HEK293 (cell line): ENCODE data around the gene ZFP1.

Experiments used
- EGR2 ChIP-seq: fragments of 450-650 bp; formaldehyde crosslinking; IDR thresholded peaks from 2 replicates; pipeline ENCODE4 v1.5.1; 2016; ENCODE audit warnings: low read depth, missing biosample characterization, missing genetic modification characterization
- HOXA7 ChIP-seq: sonication (generic); formaldehyde crosslinking; IDR thresholded peaks from 2 replicates; pipeline ENCODE4 v1.8.1; 2022; ENCODE audit warnings: missing genetic modification reagents, borderline replicate concordance
- IKZF3 ChIP-seq: fragments of 450-650 bp; IDR thresholded peaks from 2 replicates; pipeline ENCODE4 v1.5.0; 2018; ENCODE audit warnings: missing biosample characterization, mild to moderate bottlenecking, missing genetic modification characterization, moderate library complexity
- KLF1 ChIP-seq: fragments of 450-650 bp; formaldehyde crosslinking; IDR thresholded peaks from 2 replicates; pipeline ENCODE4 v1.5.1; 2016; ENCODE audit warnings: missing biosample characterization, missing genetic modification characterization
- KLF7 ChIP-seq: fragments of 450-650 bp; formaldehyde crosslinking; IDR thresholded peaks from 2 replicates; pipeline ENCODE4 v1.5.1; 2016; ENCODE audit warnings: missing biosample characterization, missing genetic modification characterization, borderline replicate concordance
- ZBTB17 ChIP-seq: fragments of 450-650 bp; formaldehyde crosslinking; IDR thresholded peaks from 2 replicates; pipeline ENCODE4 v1.5.1; 2016; ENCODE audit warnings: missing biosample characterization, missing genetic modification characterization
- ZFP37 ChIP-seq: fragments of 450-650 bp; formaldehyde crosslinking; IDR thresholded peaks from 2 replicates; pipeline ENCODE4 v1.5.1; 2016; ENCODE audit warnings: missing biosample characterization, missing genetic modification characterization
- ZNF138 ChIP-seq: fragments of 450-650 bp; formaldehyde crosslinking; IDR thresholded peaks from 2 replicates; pipeline ENCODE4 v1.5.1; 2016; ENCODE audit warnings: missing biosample characterization, missing genetic modification characterization, borderline replicate concordance
- ZNF16 ChIP-seq: fragments of 450-650 bp; formaldehyde crosslinking; IDR thresholded peaks from 2 replicates; pipeline ENCODE4 v1.5.1; 2016; ENCODE audit warnings: low read depth, missing biosample characterization, missing genetic modification characterization
- ZNF248 ChIP-seq: fragments of 450-650 bp; formaldehyde crosslinking; IDR thresholded peaks from 2 replicates; pipeline ENCODE4 v1.5.1; 2017; ENCODE audit warnings: missing biosample characterization, missing genetic modification characterization
- ZNF292 ChIP-seq: fragments of 450-650 bp; formaldehyde crosslinking; IDR thresholded peaks from 2 replicates; pipeline ENCODE4 v1.5.1; 2016; ENCODE audit warnings: low read depth, missing biosample characterization, missing genetic modification characterization, borderline replicate concordance
- ZNF324 ChIP-seq: fragments of 450-650 bp; formaldehyde crosslinking; IDR thresholded peaks from 2 replicates; pipeline ENCODE4 v1.5.1; 2016; ENCODE audit warnings: missing biosample characterization, missing genetic modification characterization
- ZNF341 ChIP-seq: fragments of 450-650 bp; formaldehyde crosslinking; IDR thresholded peaks from 2 replicates; pipeline ENCODE4; 2016; ENCODE audit warnings: low read depth, missing biosample characterization, missing genetic modification characterization
- ZNF37A ChIP-seq: fragments of 450-650 bp; IDR thresholded peaks from 2 replicates; pipeline ENCODE4 v1.5.1; 2018; ENCODE audit warnings: missing biosample characterization, missing genetic modification characterization
- ZNF394 ChIP-seq: fragments of 450-650 bp; formaldehyde crosslinking; IDR thresholded peaks from 2 replicates; pipeline ENCODE4 v1.5.1; 2016; ENCODE audit warnings: missing biosample characterization, missing genetic modification characterization, mild to moderate bottlenecking, moderate library complexity, borderline replicate concordance
- ZNF473 ChIP-seq: fragments of 450-650 bp; formaldehyde crosslinking; IDR thresholded peaks from 2 replicates; pipeline ENCODE4 v1.5.1; 2017; ENCODE audit warnings: missing biosample characterization, missing genetic modification characterization
- ZNF488 ChIP-seq: fragments of 450-650 bp; formaldehyde crosslinking; IDR thresholded peaks from 2 replicates; pipeline ENCODE4 v1.5.1; 2016; ENCODE audit warnings: missing biosample characterization, missing genetic modification characterization
- ZNF501 ChIP-seq: fragments of 450-650 bp; formaldehyde crosslinking; IDR thresholded peaks from 2 replicates; pipeline ENCODE4 v1.5.1; 2016; ENCODE audit warnings: missing biosample characterization, missing genetic modification characterization
- ZNF518A ChIP-seq: fragments of 450-650 bp; formaldehyde crosslinking; conservative IDR thresholded peaks from 2 replicates; pipeline ENCODE4 v1.5.1; 2016; ENCODE audit warnings: low read depth, missing biosample characterization, missing genetic modification characterization
- ZNF529 ChIP-seq: fragments of 450-650 bp; formaldehyde crosslinking; IDR thresholded peaks from 2 replicates; pipeline ENCODE4 v1.5.1; 2017; ENCODE audit warnings: missing genetic modification characterization, missing biosample characterization; ENCODE audit not compliant: insufficient replicate concordance
- ZNF530 ChIP-seq: fragments of 450-650 bp; formaldehyde crosslinking; IDR thresholded peaks from 2 replicates; pipeline ENCODE4 v1.5.1; 2016; ENCODE audit warnings: low read depth, missing biosample characterization, missing genetic modification characterization
- ZNF548 ChIP-seq: fragments of 450-650 bp; formaldehyde crosslinking; IDR thresholded peaks from 2 replicates; pipeline ENCODE4 v1.5.1; 2016; ENCODE audit warnings: missing biosample characterization, missing genetic modification characterization
- ZNF560 ChIP-seq: fragments of 450-650 bp; formaldehyde crosslinking; IDR thresholded peaks from 2 replicates; pipeline ENCODE4 v1.5.1; 2017; ENCODE audit warnings: missing biosample characterization, missing genetic modification characterization, borderline replicate concordance
- ZNF596 ChIP-seq: fragments of 450-650 bp; IDR thresholded peaks from 2 replicates; pipeline ENCODE4 v1.5.0; 2018; ENCODE audit warnings: missing biosample characterization, mild to moderate bottlenecking, missing genetic modification characterization, moderate library complexity
- ZNF624 ChIP-seq: fragments of 450-650 bp; formaldehyde crosslinking; IDR thresholded peaks from 2 replicates; pipeline ENCODE4 v1.5.1; 2017; ENCODE audit warnings: missing biosample characterization, missing genetic modification characterization
- ZNF664 ChIP-seq: fragments of 450-650 bp; formaldehyde crosslinking; IDR thresholded peaks from 2 replicates; pipeline ENCODE4 v1.5.1; 2016; ENCODE audit warnings: missing biosample characterization, missing genetic modification characterization
- ZNF677 ChIP-seq: fragments of 450-650 bp; IDR thresholded peaks from 2 replicates; pipeline ENCODE4 v1.5.0; 2018; ENCODE audit warnings: missing biosample characterization, mild to moderate bottlenecking, missing genetic modification characterization, moderate library complexity
- ZNF707 ChIP-seq: fragments of 450-650 bp; formaldehyde crosslinking; IDR thresholded peaks from 2 replicates; pipeline ENCODE4 v1.5.1; 2016; ENCODE audit warnings: missing biosample characterization, missing genetic modification characterization
- ZNF777 ChIP-seq: fragments of 450-650 bp; formaldehyde crosslinking; IDR thresholded peaks from 2 replicates; pipeline ENCODE4 v1.5.1; 2017; ENCODE audit warnings: missing biosample characterization, missing genetic modification characterization, borderline replicate concordance
- ZNF792 ChIP-seq: fragments of 450-650 bp; formaldehyde crosslinking; IDR thresholded peaks from 2 replicates; pipeline ENCODE4 v1.5.1; 2016; ENCODE audit warnings: missing biosample characterization, missing genetic modification characterization
- ZSCAN18 ChIP-seq: fragments of 450-650 bp; formaldehyde crosslinking; IDR thresholded peaks from 2 replicates; pipeline ENCODE4 v1.5.1; 2016; ENCODE audit warnings: missing biosample characterization, missing genetic modification characterization
- ZSCAN30 ChIP-seq: fragments of 450-650 bp; IDR thresholded peaks from 2 replicates; pipeline ENCODE4 v1.5.1; 2018; ENCODE audit warnings: missing biosample characterization, mild to moderate bottlenecking, missing genetic modification characterization, moderate library complexity

Gene ZFP1

GRCh38 chr16:75148311-75149195, at the start of gene ZFP1 (continued):
- no peak for TF ChIP-seq ZNF677 (tag by site-specific recombination)
- TF ChIP-seq ZNF324, result peak; percentile 90
- TF ChIP-seq IKZF3, result no peak
- no peak for TF ChIP-seq ZNF37A (tag by site-specific recombination)
- TF ChIP-seq ZNF777 (tag by site-specific recombination), result peak; percentile 68; the same call in 1 of the 2 replicates
- TF ChIP-seq ZNF792 (tag by site-specific recombination), result no peak
- TF ChIP-seq ZSCAN18 (tag by site-specific recombination), result no peak; the same call in 1 of the 2 replicates
- no peak for TF ChIP-seq ZNF292 (tag by site-specific recombination)
- TF ChIP-seq ZNF341 (tag by site-specific recombination), result 0 out of 2 replicates have a peak, but pooled peaks have one; percentile 26
- no peak for TF ChIP-seq ZNF248 (tag by site-specific recombination)
- peak; percentile 33; the same call in 1 of the 2 replicates for TF ChIP-seq ZNF394
- TF ChIP-seq ZNF518A (tag by site-specific recombination), result 0 out of 2 replicates have a peak, but pooled peaks have one; percentile 17
- TF ChIP-seq ZNF707 (tag by site-specific recombination), result no peak
- TF ChIP-seq ZNF16 (tag by site-specific recombination), result no peak
- TF ChIP-seq ZBTB17, result peak; percentile 65
- peak; percentile 91 for TF ChIP-seq ZNF501
- TF ChIP-seq ZNF488 (tag by site-specific recombination), result no peak
- TF ChIP-seq ZNF596 (tag by site-specific recombination), result no peak
- no peak for TF ChIP-seq ZNF530
- TF ChIP-seq ZNF560 (tag by site-specific recombination), result no peak
- peak; percentile 86 for TF ChIP-seq KLF1 (tag by site-specific recombination)
- TF ChIP-seq ZNF473, result no peak
- peak; percentile 80; the same call in 1 of the 2 replicates for TF ChIP-seq KLF7 (tag by site-specific recombination)
- TF ChIP-seq ZFP37 (tag by site-specific recombination), result 0 out of 2 replicates have a peak, but pooled peaks have one; percentile 53
- no peak for TF ChIP-seq ZNF624 (tag by site-specific recombination)
- TF ChIP-seq ZSCAN30 (tag by site-specific recombination), result no peak
- TF ChIP-seq ZNF548 (tag by site-specific recombination), result no peak
- peak; percentile 89 for TF ChIP-seq EGR2 (tag by site-specific recombination)
- no peak for TF ChIP-seq ZNF138 (tag by site-specific recombination)
- TF ChIP-seq ZNF664 (tag by site-specific recombination), result no peak
- no peak for TF ChIP-seq HOXA7 (CRISPR knock-in tag)
- TF ChIP-seq ZNF529, result no peak
